GM12878 (cell line): ENCODE measurements around the gene CBLN3. TPM values are rescaled to one million over a fixed set of nuclear protein-coding genes. Genes with fewer than 3 reads are reported as not detected.
"Not testable (repeated sequence)": the region's sequence is repeated elsewhere in the genome, so short reads cannot be mapped to it uniquely, and the experiment has no call there.

Experiments used
- ATAC-seq: fragments of 200-7000 bp; cut with Tn5 transposase; 3 replicates; pipeline ENCODE4 v1.9.1; 2020; ENCODE audit warnings: mild to moderate bottlenecking, moderate library complexity
- BruUV-seq: library from RNA; stranded (reverse); fragments of 400-500 nt; replicated peaks from 2 replicates; lab custom pipeline; 2021; lab: Mats Ljungman, UMichigan
- CTCF ChIA-PET: fragments of 300-600 bp; sonication (Branson Sonifier 250); formaldehyde crosslinking; extraction: SDS; loops from one replicate; lab custom pipeline; 2021; ENCODE audit warnings: inconsistent platforms; lab: Yijun Ruan, JAX
- POLR2A ChIA-PET: fragments of 350-600 bp; formaldehyde crosslinking; extraction: SDS; loops from one replicate; lab custom pipeline; 2021; ENCODE audit warnings: inconsistent platforms; lab: Charles Lee
- RAD21 ChIA-PET: fragments of 300-600 bp; sonication (Branson Sonifier 250); formaldehyde crosslinking; loops from one replicate; lab custom pipeline; 2023; ENCODE audit warnings: antibody characterized with exemption; ENCODE audit not compliant: unreplicated experiment; lab: Charles Lee
- SMC1A ChIA-PET: fragments of 300-600 bp; sonication (Branson Sonifier 250); formaldehyde crosslinking; loops from one replicate; lab custom pipeline; 2023; ENCODE audit not compliant: unreplicated experiment, uncharacterized antibody; lab: Charles Lee
- DNase-seq: peaks from one replicate; pipeline ENCODE4 v3.0.0-alpha.2; 2011; ENCODE audit warnings: low read depth, low spot score
- FAIRE-seq: peaks from 3 replicates; lab custom pipeline; 2011; peaks lifted over from hg19 to GRCh38; lab: Jason Lieb, UNC
- H2AFZ ChIP-seq: 2 replicates; pipeline ENCODE4 v1.6.0; 2011; ENCODE audit warnings: low read depth, low read length, control low read depth; ENCODE audit not compliant: control insufficient read depth
- H3K27ac ChIP-seq: 2 replicates; pipeline ENCODE4 v1.5.1; 2011; ENCODE audit warnings: control low read depth; ENCODE audit not compliant: control insufficient read depth, insufficient read depth
- H3K27me3 ChIP-seq, 2 experiments: replicated peaks in 1 of 2; 2 replicates each; pipeline versions ENCODE4 v1.6.0 to v1.6.1; 2011; ENCODE audit warnings: low read length in 1 of 2; ENCODE audit not compliant: control insufficient read depth in 2 of 2, insufficient read depth in 2 of 2
- H3K36me3 ChIP-seq, 2 experiments: 2 replicates each; pipeline ENCODE4 v1.5.1; 2011; ENCODE audit warnings: low read length in 1 of 2; ENCODE audit not compliant: control insufficient read depth in 2 of 2, insufficient read depth in 2 of 2
- H3K4me1 ChIP-seq: 2 replicates; pipeline ENCODE4 v1.6.1; 2011; ENCODE audit warnings: mild to moderate bottlenecking, low read length, moderate library complexity, mixed read lengths; ENCODE audit not compliant: control insufficient read depth, insufficient read depth
- H3K4me2 ChIP-seq: 2 replicates; pipeline ENCODE4 v1.6.0; 2011; ENCODE audit warnings: control low read depth; ENCODE audit not compliant: control insufficient read depth, insufficient read depth
- H3K4me3 ChIP-seq: fragments of 200-600 bp; sonication (generic); 2 replicates; pipeline ENCODE4 v1.5.1; 2016
- H3K79me2 ChIP-seq: 2 replicates; pipeline ENCODE4 v1.6.0; 2011; ENCODE audit warnings: low read length; ENCODE audit not compliant: control insufficient read depth, insufficient read depth
- H3K9ac ChIP-seq: 2 replicates; pipeline ENCODE4 v1.8.0; 2011; ENCODE audit warnings: low read length, control low read depth, mixed read lengths; ENCODE audit not compliant: control insufficient read depth, insufficient read depth
- H3K9me3 ChIP-seq: replicated peaks from 3 replicates; pipeline ENCODE4 v1.5.1; 2011; ENCODE audit warnings: mild to moderate bottlenecking, low read length; ENCODE audit not compliant: control insufficient read depth, insufficient read depth
- H4K20me1 ChIP-seq: 2 replicates; pipeline ENCODE4 v1.6.0; 2011; ENCODE audit not compliant: control insufficient read depth, insufficient read depth
- CREB1 ChIP-seq: IDR thresholded peaks from 2 replicates; pipeline ENCODE4 v1.6.1; 2012; ENCODE audit warnings: low read depth, mild to moderate bottlenecking, inconsistent platforms
- CREM ChIP-seq: IDR thresholded peaks from 2 replicates; pipeline ENCODE4 v1.6.1; 2014; ENCODE audit warnings: antibody characterized with exemption, low read depth
- TCF12 ChIP-seq: IDR thresholded peaks from 2 replicates; pipeline ENCODE4 v1.6.1; 2011; ENCODE audit warnings: low read depth, mild to moderate bottlenecking, low read length
- WGBS: methylation state at CpG from one replicate; pipeline ENCODE4 v1.1.6; 2016; ENCODE audit warnings: low lambda C conversion rate; ENCODE audit not compliant: insufficient replicate concordance, insufficient coverage; ENCODE audit errors: missing lambda C conversion rate; 5-methylcytosine and 5-hydroxymethylcytosine counted together
- in situ Hi-C: fragments of 300-500 bp; cut with MboI; formaldehyde crosslinking; loops from 9 replicates; pipeline ENCODE4 v1.14.3; 2018; ENCODE audit warnings: mixed read lengths
- intact Hi-C: fragments of 100-400 bp; cut with micrococcal nuclease; formaldehyde crosslinking; loops from one replicate; pipeline ENCODE4 v1.14.2; 2022; ENCODE audit not compliant: unreplicated experiment
- polyA plus RNA-seq, 11 experiments: library from polyadenylated mRNA; depleted of rRNA in 4 of 11; unstranded in 6 of 11; stranded (reverse) in 5 of 11; fragments of >200 nt; fragmentation: Nextera tagmentation in 4 of 11; fragmentation: Illumina TruSeq in 1 of 11; extraction: Ambion mirVana in 4 of 11; extraction: Trizol in 1 of 11; gene quantifications; 1 replicate in 1 of 11; 2 replicates in 10 of 11; pipeline versions ENCODE4 v1.2.1 to v1.2.3, GENCODE V29; 2011 to 2016; ENCODE audit warnings: inconsistent platforms in 2 of 11, missing spikeins in 2 of 11, low read depth in 1 of 11
- total RNA-seq, 4 experiments: library from RNA; depleted of rRNA in 3 of 4; stranded (reverse); fragments of >200 nt in 3 of 4; fragmentation: Illumina TruSeq in 1 of 4; extraction: Trizol in 1 of 4; gene quantifications; 2 replicates each; pipeline versions ENCODE4 v1.2.1 to v1.2.3, GENCODE V29; 2013 to 2021

CBLN3 gene
- total and polyA plus RNA-seq, 10 of the 15 experiments (the other 5 are each of a cell fraction or from before 2014, with no cell fraction given) = 0.16 to 4.9 (median 1.3) TPM

DNA sequence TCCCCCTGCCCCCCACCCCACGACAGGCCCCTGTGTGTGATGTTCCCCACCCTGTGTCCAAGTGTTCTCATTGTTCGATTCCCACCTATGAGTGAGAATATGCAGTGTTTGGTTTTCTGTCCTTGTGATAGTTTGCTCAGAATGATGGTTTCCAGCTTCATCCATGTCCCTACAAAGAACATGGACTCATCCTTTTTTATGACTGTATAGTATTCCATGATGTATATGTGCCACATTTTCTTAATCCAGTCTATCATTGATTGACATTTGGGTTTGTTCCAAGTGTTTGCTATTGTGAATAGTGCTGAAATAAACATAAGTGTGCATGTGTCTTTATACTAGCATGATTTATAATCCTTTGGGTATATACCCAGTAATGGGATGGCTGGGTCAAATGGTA is 41.0 kb upstream of the CBLN3 start:
- POLR2A ChIA-PET, RAD21 ChIA-PET, DNase-seq, H3K79me2 ChIP-seq, ATAC-seq, FAIRE-seq, H3K9ac ChIP-seq, H3K9me3 ChIP-seq, H4K20me1 ChIP-seq, H2AFZ ChIP-seq, H3K36me3 ChIP-seq, H3K4me1 ChIP-seq, H3K27me3 ChIP-seq, H3K4me2 ChIP-seq, intact Hi-C loops, H3K27ac ChIP-seq, H3K4me3 ChIP-seq, BruUV-seq: not testable (repeated sequence)
- no CpG with 5 or more reads among the region's 2 CpGs for WGBS
- in situ Hi-C loops = loop anchor here (10.0 kb wide), 1 partner anchor 214 kb away; no protein-coding TSS in a partner anchor
- ChIA-PET SMC1A (interaction anchor here (1.1 kb wide), 1 partner anchor 10 kb away, joined by 3 read pairs; no protein-coding TSS in a partner anchor), CTCF (interaction anchor here (0.7 kb wide), 1 partner anchor 12 kb away, joined by 3 read pairs; no protein-coding TSS in a partner anchor)

DNA sequence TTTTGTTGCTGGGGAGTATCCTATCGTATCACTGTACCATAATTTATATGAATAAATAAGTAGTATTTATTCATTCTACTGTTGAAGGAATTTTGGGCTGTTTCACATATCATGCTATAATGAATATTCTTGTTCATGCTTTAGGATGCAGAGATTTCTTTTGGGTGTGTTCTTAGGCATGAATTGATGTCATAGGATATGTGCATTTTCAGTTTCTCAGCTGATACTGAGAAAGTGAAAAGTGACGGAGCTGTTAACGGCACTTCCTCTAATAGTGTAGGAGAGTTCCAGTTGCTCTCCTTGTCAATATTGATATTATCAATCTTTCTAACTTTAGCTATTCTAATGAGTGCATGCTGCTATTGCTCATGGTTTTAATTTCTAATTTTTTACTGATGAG is 36.3 kb upstream of the CBLN3 start:
- Histone ChIP-seq H4K20me1 (no peaks in the 10 kb centered on the region), H3K4me3 (no peak overlapping the region), H3K9ac (no peak overlapping the region), H3K36me3 (no peaks in the 10 kb centered on the region), H2AFZ (no peak overlapping the region), H3K27ac (no peak overlapping the region), H3K4me2 (no peak overlapping the region), H3K9me3 (no peaks in the 10 kb centered on the region), H3K4me1 (peaks cover 7% of the 10 kb centered on the region), H3K27me3 (no peaks in the 10 kb centered on the region), H3K79me2 (no peaks in the 10 kb centered on the region)
- RAD21 ChIA-PET = no interaction called here
- in situ Hi-C loops (no loop called here), intact Hi-C loops (no loop called here)
- SMC1A ChIA-PET = no interaction called here
- CTCF ChIA-PET = no interaction called here
- no TSS peak for BruUV-seq
- ATAC-seq = no peak
- FAIRE-seq = no peak
- DNase-seq = no peak
- WGBS = 64% methylated on average over 3 of the region's 3 CpGs
- 0 out of 2 replicates have a peak, but pooled peaks have one; percentile 33 for TF ChIP-seq CREB1
- peak; percentile 56; the same call in 1 of the 2 replicates for TF ChIP-seq CREM
- no peak for TF ChIP-seq TCF12
- POLR2A ChIA-PET = no interaction called here
